GM12878 (cell line): Measurements from ENCODE around the gene NT5C2. TPM values are rescaled to one million over a fixed set of nuclear protein-coding genes. Genes with fewer than 3 reads are reported as not detected.

Experiments used
- ATAC-seq: fragments of 200-7000 bp; cut with Tn5 transposase; 3 replicates; pipeline ENCODE4 v1.9.1; 2020; ENCODE audit warnings: mild to moderate bottlenecking, moderate library complexity
- BruUV-seq: library from RNA; stranded (reverse); fragments of 400-500 nt; replicated peaks from 2 replicates; lab custom pipeline; 2021; lab: Mats Ljungman, UMichigan
- CTCF ChIA-PET: fragments of 300-600 bp; sonication (Branson Sonifier 250); formaldehyde crosslinking; extraction: SDS; loops from one replicate; lab custom pipeline; 2021; ENCODE audit warnings: inconsistent platforms; lab: Yijun Ruan, JAX
- POLR2A ChIA-PET: fragments of 350-600 bp; formaldehyde crosslinking; extraction: SDS; loops from one replicate; lab custom pipeline; 2021; ENCODE audit warnings: inconsistent platforms; lab: Charles Lee
- RAD21 ChIA-PET: fragments of 300-600 bp; sonication (Branson Sonifier 250); formaldehyde crosslinking; loops from one replicate; lab custom pipeline; 2023; ENCODE audit warnings: antibody characterized with exemption; ENCODE audit not compliant: unreplicated experiment; lab: Charles Lee
- SMC1A ChIA-PET: fragments of 300-600 bp; sonication (Branson Sonifier 250); formaldehyde crosslinking; loops from one replicate; lab custom pipeline; 2023; ENCODE audit not compliant: unreplicated experiment, uncharacterized antibody; lab: Charles Lee
- DNase-seq: peaks from one replicate; pipeline ENCODE4 v3.0.0-alpha.2; 2011; ENCODE audit warnings: low read depth, low spot score
- FAIRE-seq: peaks from 3 replicates; lab custom pipeline; 2011; peaks lifted over from hg19 to GRCh38; lab: Jason Lieb, UNC
- H2AFZ ChIP-seq: 2 replicates; pipeline ENCODE4 v1.6.0; 2011; ENCODE audit warnings: low read depth, low read length, control low read depth; ENCODE audit not compliant: control insufficient read depth
- H3K27ac ChIP-seq: 2 replicates; pipeline ENCODE4 v1.5.1; 2011; ENCODE audit warnings: control low read depth; ENCODE audit not compliant: control insufficient read depth, insufficient read depth
- H3K27me3 ChIP-seq, 2 experiments: replicated peaks in 1 of 2; 2 replicates each; pipeline versions ENCODE4 v1.6.0 to v1.6.1; 2011; ENCODE audit warnings: low read length in 1 of 2; ENCODE audit not compliant: control insufficient read depth in 2 of 2, insufficient read depth in 2 of 2
- H3K36me3 ChIP-seq, 2 experiments: 2 replicates each; pipeline ENCODE4 v1.5.1; 2011; ENCODE audit warnings: low read length in 1 of 2; ENCODE audit not compliant: control insufficient read depth in 2 of 2, insufficient read depth in 2 of 2
- H3K4me1 ChIP-seq: 2 replicates; pipeline ENCODE4 v1.6.1; 2011; ENCODE audit warnings: mild to moderate bottlenecking, low read length, moderate library complexity, mixed read lengths; ENCODE audit not compliant: control insufficient read depth, insufficient read depth
- H3K4me2 ChIP-seq: 2 replicates; pipeline ENCODE4 v1.6.0; 2011; ENCODE audit warnings: control low read depth; ENCODE audit not compliant: control insufficient read depth, insufficient read depth
- H3K4me3 ChIP-seq: fragments of 200-600 bp; sonication (generic); 2 replicates; pipeline ENCODE4 v1.5.1; 2016
- H3K79me2 ChIP-seq: 2 replicates; pipeline ENCODE4 v1.6.0; 2011; ENCODE audit warnings: low read length; ENCODE audit not compliant: control insufficient read depth, insufficient read depth
- H3K9ac ChIP-seq: 2 replicates; pipeline ENCODE4 v1.8.0; 2011; ENCODE audit warnings: low read length, control low read depth, mixed read lengths; ENCODE audit not compliant: control insufficient read depth, insufficient read depth
- H3K9me3 ChIP-seq: replicated peaks from 3 replicates; pipeline ENCODE4 v1.5.1; 2011; ENCODE audit warnings: mild to moderate bottlenecking, low read length; ENCODE audit not compliant: control insufficient read depth, insufficient read depth
- H4K20me1 ChIP-seq: 2 replicates; pipeline ENCODE4 v1.6.0; 2011; ENCODE audit not compliant: control insufficient read depth, insufficient read depth
- BCL11A ChIP-seq: IDR thresholded peaks from 2 replicates; pipeline ENCODE4 v1.6.1; 2011; ENCODE audit warnings: low read depth, low read length
- CBFB ChIP-seq: IDR thresholded peaks from 2 replicates; pipeline ENCODE4 v1.6.1; 2016; ENCODE audit warnings: antibody characterized with exemption, low read depth
- CEBPZ ChIP-seq: fragments of 150-350 bp; IDR thresholded peaks from 2 replicates; pipeline ENCODE4 v1.6.1; 2016; ENCODE audit warnings: low read depth, low read length
- EP300 ChIP-seq, 2 experiments: fragments of 150-350 bp in 1 of 2; IDR thresholded peaks; 2 replicates each; pipeline ENCODE4 v1.6.1; 2011 to 2012; ENCODE audit warnings: low read depth in 2 of 2, low read length in 2 of 2, borderline replicate concordance in 1 of 2, improper control_type of control experiment in 1 of 2, inconsistent platforms in 1 of 2; ENCODE audit not compliant: control insufficient read depth in 1 of 2
- EZH2 ChIP-seq: IDR thresholded peaks from 2 replicates; pipeline ENCODE4 v1.6.1; 2012; ENCODE audit warnings: low read depth, mild to moderate bottlenecking, control low read depth, inconsistent platforms, low read length, borderline replicate concordance; ENCODE audit not compliant: control insufficient read depth
- FOS ChIP-seq: IDR thresholded peaks from 3 replicates; pipeline ENCODE4 v1.6.1; 2011; ENCODE audit warnings: borderline replicate concordance; ENCODE audit not compliant: insufficient read length; ENCODE audit errors: extremely low read depth
- FOXK2 ChIP-seq: fragments of 450-650 bp; IDR thresholded peaks from 2 replicates; pipeline ENCODE4 v1.6.1; 2017; ENCODE audit warnings: mild to moderate bottlenecking, moderate library complexity
- FOXM1 ChIP-seq: IDR thresholded peaks from 2 replicates; pipeline ENCODE4 v1.6.1; 2012; ENCODE audit warnings: low read depth, mild to moderate bottlenecking, inconsistent platforms, low read length, moderate library complexity
- GABPA ChIP-seq: IDR thresholded peaks from 2 replicates; pipeline ENCODE4 v1.6.1; 2014; ENCODE audit warnings: antibody characterized with exemption, low read depth, mild to moderate bottlenecking, inconsistent platforms
- MYC ChIP-seq: IDR thresholded peaks from 2 replicates; pipeline ENCODE4 v1.6.1; 2011; ENCODE audit warnings: mild to moderate bottlenecking, low read length, moderate library complexity, inconsistent platforms; ENCODE audit not compliant: insufficient read depth, insufficient replicate concordance, insufficient read length, severe bottlenecking
- NFIC ChIP-seq: IDR thresholded peaks from 2 replicates; pipeline ENCODE4 v1.6.1; 2012; ENCODE audit warnings: low read depth, mild to moderate bottlenecking, inconsistent platforms, low read length, moderate library complexity
- NRF1 ChIP-seq: conservative IDR thresholded peaks from 2 replicates; pipeline ENCODE4 v1.6.1; 2011; ENCODE audit warnings: mild to moderate bottlenecking, low read depth, low read length, improper control_type of control experiment
- RBBP5 ChIP-seq: fragments of 200-600 bp; sonication (generic); conservative IDR thresholded peaks from 2 replicates; pipeline ENCODE4 v1.6.1; 2016
- RELB ChIP-seq: fragments of 450-650 bp; IDR thresholded peaks from 2 replicates; pipeline ENCODE4 v1.6.1; 2017; ENCODE audit warnings: low read depth, mild to moderate bottlenecking, moderate library complexity
- SIX5 ChIP-seq: IDR thresholded peaks from 2 replicates; pipeline ENCODE4 v1.6.1; 2011; ENCODE audit warnings: mild to moderate bottlenecking, low read depth, low read length, moderate library complexity; ENCODE audit not compliant: severe bottlenecking
- SREBF1 ChIP-seq: IDR thresholded peaks from 2 replicates; pipeline ENCODE4 v1.6.1; 2012; ENCODE audit warnings: mild to moderate bottlenecking, low read length
- SUPT20H ChIP-seq: IDR thresholded peaks from 2 replicates; pipeline ENCODE4 v1.6.1; 2011; ENCODE audit warnings: low read depth, mild to moderate bottlenecking, low read length, moderate library complexity, borderline replicate concordance; ENCODE audit not compliant: control insufficient read depth
- ZNF384 ChIP-seq: IDR thresholded peaks from 2 replicates; pipeline ENCODE4 v1.6.1; 2012; ENCODE audit warnings: low read depth, mild to moderate bottlenecking, low read length, improper control_type of control experiment, borderline replicate concordance
- ZZZ3 ChIP-seq: IDR thresholded peaks from 2 replicates; pipeline ENCODE4 v1.6.1; 2011; ENCODE audit warnings: low read depth; ENCODE audit not compliant: control insufficient read depth, insufficient read length
- in situ Hi-C: fragments of 300-500 bp; cut with MboI; formaldehyde crosslinking; loops from 9 replicates; pipeline ENCODE4 v1.14.3; 2018; ENCODE audit warnings: mixed read lengths
- intact Hi-C: fragments of 100-400 bp; cut with micrococcal nuclease; formaldehyde crosslinking; loops from one replicate; pipeline ENCODE4 v1.14.2; 2022; ENCODE audit not compliant: unreplicated experiment
- polyA plus RNA-seq, 11 experiments: library from polyadenylated mRNA; depleted of rRNA in 4 of 11; unstranded in 6 of 11; stranded (reverse) in 5 of 11; fragments of >200 nt; fragmentation: Nextera tagmentation in 4 of 11; fragmentation: Illumina TruSeq in 1 of 11; extraction: Ambion mirVana in 4 of 11; extraction: Trizol in 1 of 11; gene quantifications; 1 replicate in 1 of 11; 2 replicates in 10 of 11; pipeline versions ENCODE4 v1.2.1 to v1.2.3, GENCODE V29; 2011 to 2016; ENCODE audit warnings: inconsistent platforms in 2 of 11, missing spikeins in 2 of 11, low read depth in 1 of 11
- total RNA-seq, 4 experiments: library from RNA; depleted of rRNA in 3 of 4; stranded (reverse); fragments of >200 nt in 3 of 4; fragmentation: Illumina TruSeq in 1 of 4; extraction: Trizol in 1 of 4; gene quantifications; 2 replicates each; pipeline versions ENCODE4 v1.2.1 to v1.2.3, GENCODE V29; 2013 to 2021

Gene NT5C2
- total and polyA plus RNA-seq, 10 of the 15 experiments (the other 5 are each of a cell fraction or from before 2014, with no cell fraction given): 15.8 to 70.1 (median 56.0) TPM

- ATAC-seq: no peak
- RAD21 ChIA-PET: interaction anchor here (1.3 kb wide), 1 partner anchor 150 kb away, joined by 3 read pairs; no protein-coding TSS in a partner anchor
- H3K27me3 ChIP-seq: no peaks in the 10 kb centered on the region
- no peak for TF ChIP-seq CBFB
- TF ChIP-seq GABPA: no peak
- no peak for TF ChIP-seq SIX5
- no peak for TF ChIP-seq NRF1
- TF ChIP-seq EZH2: no peak
- no peak for TF ChIP-seq BCL11A
- TF ChIP-seq ZZZ3: no peak
- no peak for TF ChIP-seq FOXM1
- no peak for TF ChIP-seq FOXK2
- no peak for TF ChIP-seq RBBP5
- TF ChIP-seq FOS: no peak
- TF ChIP-seq SUPT20H: no peak
- no peak for TF ChIP-seq ZNF384
- TF ChIP-seq CEBPZ: no peak
- no peak for TF ChIP-seq RELB
- no peak for TF ChIP-seq MYC
- TF ChIP-seq SREBF1: no peak
- TF ChIP-seq NFIC: no peak
- TF ChIP-seq EP300 (IDR thresholded peaks at IDR 0.05; ENCODE audit: borderline replicate concordance in 1 of 2, control insufficient read depth in 1 of 2, low read depth in 2 of 2, low read length in 2 of 2): no peak
- TF ChIP-seq, all 136 proteins: peak for 0
- in situ Hi-C loops (no loop called here), intact Hi-C loops (no loop called here)
- SMC1A ChIA-PET: interaction anchor here (1.0 to 2.0 kb wide), 5 partner anchors 8 to 150 kb away, joined by 3 to 6 read pairs (median 4); no protein-coding TSS in a partner anchor
- DNase-seq (no peak), FAIRE-seq (no peak)
- Histone ChIP-seq H3K36me3 (peaks cover 6 to 30% of the 10 kb centered on the region in 2 experiments), H3K4me2 (no peak overlapping the region), H3K4me1 (no peaks in the 10 kb centered on the region), H3K27ac (no peak overlapping the region), H4K20me1 (no peaks in the 10 kb centered on the region), H3K9ac (no peak overlapping the region), H3K9me3 (no peaks in the 10 kb centered on the region), H3K79me2 (no peaks in the 10 kb centered on the region), H2AFZ (no peak overlapping the region), H3K4me3 (no peak overlapping the region)
- no TSS peak for BruUV-seq
- CTCF ChIA-PET: interaction anchor here (0.6 to 1.5 kb wide), 3 partner anchors 149 to 248 kb away, joined by 3 to 8 read pairs (median 4); no protein-coding TSS in a partner anchor
- POLR2A ChIA-PET: interaction anchor here (0.6 to 0.7 kb wide), 2 partner anchors 49 to 301 kb away, joined by 4 to 6 read pairs; no protein-coding TSS in a partner anchor
Observed at GRCh38 chr10:103095005-103095404, 98.1 kb downstream of the NT5C2 start.
